ENCODE measurements around the gene VPS13D.

Gene VPS13D

DNA sequence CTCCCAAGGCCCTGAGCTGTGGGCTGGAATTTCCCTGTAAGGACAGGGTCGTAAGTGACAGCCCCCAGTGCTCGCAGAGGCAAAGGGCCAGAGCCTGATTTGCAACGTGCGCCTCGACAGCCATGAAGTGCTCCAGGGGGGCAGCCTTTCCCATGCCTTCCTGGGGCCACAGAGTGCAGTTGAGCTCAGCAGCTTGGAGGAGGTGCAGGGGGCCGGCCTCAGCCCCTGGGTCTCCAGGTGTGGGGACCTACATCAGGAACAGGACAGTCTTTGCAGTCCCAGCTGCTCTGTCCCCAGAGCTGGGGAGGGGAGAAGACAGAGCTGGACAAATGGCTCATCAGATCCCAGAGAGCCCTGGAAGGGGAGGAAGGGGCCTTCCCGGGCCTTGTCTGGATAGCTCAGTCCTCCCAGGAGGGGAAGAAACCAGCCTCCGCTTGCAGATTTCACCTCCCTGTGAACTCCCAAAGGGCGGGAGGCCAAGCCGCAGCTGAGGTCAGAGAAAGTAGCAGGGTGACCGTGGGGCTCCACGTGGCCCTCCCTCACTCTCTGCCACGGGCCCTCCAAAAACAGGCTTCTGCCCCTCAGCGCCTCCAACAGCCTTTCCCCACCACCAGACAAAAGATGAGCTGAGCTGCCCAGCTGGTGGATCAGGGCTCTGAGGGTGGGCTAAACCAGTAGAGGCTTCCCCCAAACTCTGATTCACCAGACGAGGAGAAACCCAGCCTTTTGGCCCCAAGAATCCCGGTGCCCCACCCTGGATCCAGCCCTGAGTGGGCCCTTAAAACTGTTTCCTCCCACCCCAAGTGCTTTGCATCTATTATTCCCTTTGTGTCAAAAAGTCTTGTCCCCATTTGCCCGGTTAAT, 311.7 kb downstream of the VPS13D start:
- Histone ChIP-seq H3K27me3 (peaks cover 15% of the 10 kb centered on the region), H3K36me3 (no peaks in the 10 kb centered on the region), H3K4me1 (ENCODE audit: control insufficient read depth in 1 of 2, insufficient read depth in 1 of 2, low read depth in 1 of 2, low read length in 1 of 2) (no peaks in the 10 kb centered on the region), H3K4me3 (ENCODE audit: low read depth in 1 of 2, low read length in 1 of 2) (no peak overlapping the region), H3K9me3 (no peaks in the 10 kb centered on the region), H3K27ac (no peak overlapping the region)
- TF ChIP-seq, protein P1, sequence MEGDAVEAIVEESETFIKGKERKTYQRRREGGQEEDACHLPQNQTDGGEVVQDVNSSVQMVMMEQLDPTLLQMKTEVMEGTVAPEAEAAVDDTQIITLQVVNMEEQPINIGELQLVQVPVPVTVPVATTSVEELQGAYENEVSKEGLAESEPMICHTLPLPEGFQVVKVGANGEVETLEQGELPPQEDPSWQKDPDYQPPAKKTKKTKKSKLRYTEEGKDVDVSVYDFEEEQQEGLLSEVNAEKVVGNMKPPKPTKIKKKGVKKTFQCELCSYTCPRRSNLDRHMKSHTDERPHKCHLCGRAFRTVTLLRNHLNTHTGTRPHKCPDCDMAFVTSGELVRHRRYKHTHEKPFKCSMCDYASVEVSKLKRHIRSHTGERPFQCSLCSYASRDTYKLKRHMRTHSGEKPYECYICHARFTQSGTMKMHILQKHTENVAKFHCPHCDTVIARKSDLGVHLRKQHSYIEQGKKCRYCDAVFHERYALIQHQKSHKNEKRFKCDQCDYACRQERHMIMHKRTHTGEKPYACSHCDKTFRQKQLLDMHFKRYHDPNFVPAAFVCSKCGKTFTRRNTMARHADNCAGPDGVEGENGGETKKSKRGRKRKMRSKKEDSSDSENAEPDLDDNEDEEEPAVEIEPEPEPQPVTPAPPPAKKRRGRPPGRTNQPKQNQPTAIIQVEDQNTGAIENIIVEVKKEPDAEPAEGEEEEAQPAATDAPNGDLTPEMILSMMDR (IDR thresholded peaks at IDR 0.05) = no peak

DNA sequence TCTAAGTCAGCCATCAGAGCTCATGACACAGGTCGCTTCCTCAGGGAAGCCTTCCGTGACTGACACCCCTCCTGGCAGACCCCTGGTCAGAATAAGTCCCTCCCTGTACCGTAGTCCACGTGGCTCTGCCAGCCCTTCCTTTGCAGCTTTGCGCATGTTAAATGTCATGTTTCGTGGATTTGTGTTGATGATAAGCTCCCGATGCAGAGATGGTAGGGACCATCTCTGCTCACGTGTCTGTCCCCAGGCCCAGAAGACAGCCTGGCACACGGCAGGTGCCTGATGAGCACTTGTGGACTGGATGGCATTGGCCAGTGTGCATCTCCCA, 312.3 kb downstream of the VPS13D start:
- Histone ChIP-seq H3K27me3 (peaks cover 15% of the 10 kb centered on the region), H3K27ac (no peak overlapping the region), H3K4me1 (ENCODE audit: control insufficient read depth in 1 of 2, insufficient read depth in 1 of 2, low read depth in 1 of 2, low read length in 1 of 2) (no peaks in the 10 kb centered on the region), H3K9me3 (no peaks in the 10 kb centered on the region), H3K4me3 (ENCODE audit: low read depth in 1 of 2, low read length in 1 of 2) (no peak overlapping the region), H3K36me3 (no peaks in the 10 kb centered on the region)
- TF ChIP-seq, protein P1 (IDR thresholded peaks at IDR 0.05) = no peak

DNA sequence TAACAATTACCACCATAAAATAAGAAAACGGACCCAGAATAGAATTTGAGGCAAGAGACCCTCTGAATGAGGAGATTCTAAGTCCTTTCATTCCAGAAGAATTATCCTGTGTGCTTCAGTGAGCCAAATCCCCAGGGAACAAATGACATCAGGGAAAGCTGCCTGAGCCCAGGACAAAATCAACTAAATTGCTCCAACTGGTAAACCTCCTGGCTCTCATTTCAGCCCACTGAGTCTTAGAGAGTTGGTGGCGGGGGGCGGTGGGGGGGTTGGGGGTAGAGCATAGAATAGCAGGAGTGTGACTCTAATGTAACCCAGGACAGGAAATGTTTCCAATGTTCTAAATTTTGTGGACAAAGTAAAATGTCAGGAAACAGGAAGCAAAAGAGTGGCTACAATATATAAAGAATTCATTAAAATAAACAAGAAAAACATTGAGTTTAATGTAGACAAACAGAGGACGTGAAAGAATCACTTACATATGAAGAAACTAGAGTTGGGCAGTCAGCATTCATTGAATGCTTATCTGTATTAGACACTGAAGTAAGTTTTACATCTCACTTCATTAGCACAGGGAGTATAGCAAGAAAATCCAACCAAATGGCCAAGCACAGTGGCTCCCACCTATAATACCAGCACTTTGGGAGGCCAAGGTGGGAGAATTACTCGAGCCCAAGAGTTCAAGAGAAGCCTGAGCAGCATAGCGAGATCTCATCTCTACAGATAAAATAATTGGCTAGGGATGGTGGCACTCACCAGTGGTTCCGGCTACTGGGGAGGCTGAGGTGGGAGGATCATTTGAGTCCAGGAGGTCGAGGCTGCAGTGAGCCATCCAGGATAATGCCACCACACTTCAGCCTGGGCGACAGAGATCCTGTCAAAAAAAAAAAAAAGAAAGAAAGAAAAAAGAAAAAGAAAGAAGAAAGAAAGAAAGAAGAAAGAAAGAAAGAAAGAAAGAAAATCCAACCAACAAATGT, 313.1 kb downstream of the VPS13D start:
- no peaks in the 10 kb centered on the region for H3K4me1 ChIP-seq (ENCODE audit: control insufficient read depth in 1 of 2, insufficient read depth in 1 of 2, low read depth in 1 of 2, low read length in 1 of 2)
- H3K9me3 ChIP-seq = no peaks in the 10 kb centered on the region
- peaks cover 15% of the 10 kb centered on the region for H3K27me3 ChIP-seq
- no peak overlapping the region for H3K4me3 ChIP-seq (ENCODE audit: low read depth in 1 of 2, low read length in 1 of 2)
- no peak overlapping the region for H3K27ac ChIP-seq
- no peaks in the 10 kb centered on the region for H3K36me3 ChIP-seq
- TF ChIP-seq, protein P1 (IDR thresholded peaks at IDR 0.05) = no peak

DNA sequence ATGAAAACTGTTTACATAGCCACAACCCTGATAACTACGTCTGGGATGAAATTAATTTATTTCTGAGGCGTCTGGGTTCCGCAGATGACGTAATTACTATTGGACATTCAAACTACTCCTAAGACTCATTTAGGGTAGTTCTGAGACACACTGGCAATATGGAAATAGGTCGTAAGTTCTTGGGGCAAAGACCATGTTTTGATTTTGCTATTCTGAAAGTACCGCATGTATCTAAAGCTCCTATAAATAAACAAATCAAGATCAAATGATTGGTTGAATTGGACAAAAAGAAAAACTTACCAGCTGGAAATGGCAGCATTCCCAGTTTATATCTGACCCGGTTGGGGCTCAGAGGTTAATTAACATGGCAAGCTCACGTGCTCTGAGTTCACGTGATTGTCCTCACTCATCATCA, 313.9 kb downstream of the VPS13D start:
- Histone ChIP-seq H3K27ac (no peak overlapping the region), H3K36me3 (no peaks in the 10 kb centered on the region), H3K4me3 (ENCODE audit: low read depth in 1 of 2, low read length in 1 of 2) (no peak overlapping the region), H3K4me1 (ENCODE audit: control insufficient read depth in 1 of 2, insufficient read depth in 1 of 2, low read depth in 1 of 2, low read length in 1 of 2) (no peaks in the 10 kb centered on the region), H3K27me3 (peaks cover 15% of the 10 kb centered on the region), H3K9me3 (no peaks in the 10 kb centered on the region)
- TF ChIP-seq, protein P1 (IDR thresholded peaks at IDR 0.05) = no peak

DNA sequence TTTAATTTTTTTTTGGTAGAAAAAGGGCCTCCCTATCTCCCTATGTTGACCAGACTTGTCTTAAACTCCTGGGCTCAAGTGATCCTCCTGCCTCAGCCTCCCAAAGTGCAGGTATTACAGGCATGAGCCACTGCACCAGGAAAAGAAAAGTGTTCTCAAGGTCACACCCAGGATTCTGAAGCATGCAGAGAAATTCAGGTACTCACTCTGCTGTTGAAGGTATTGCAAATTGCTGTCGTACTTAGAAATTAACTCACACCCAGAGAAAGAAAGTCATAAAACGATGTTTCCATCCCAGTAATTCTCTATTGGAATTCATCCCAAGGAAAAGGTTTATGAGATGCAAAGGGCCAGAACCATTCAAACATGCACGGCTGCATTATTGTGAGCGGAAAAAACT, 314.5 kb downstream of the VPS13D start:
- Histone ChIP-seq H3K27me3 (peaks cover 14% of the 10 kb centered on the region), H3K4me3 (ENCODE audit: low read depth in 1 of 2, low read length in 1 of 2) (no peak overlapping the region), H3K9me3 (no peaks in the 10 kb centered on the region), H3K4me1 (ENCODE audit: control insufficient read depth in 1 of 2, insufficient read depth in 1 of 2, low read depth in 1 of 2, low read length in 1 of 2) (no peaks in the 10 kb centered on the region), H3K27ac (no peak overlapping the region), H3K36me3 (no peaks in the 10 kb centered on the region)
- TF ChIP-seq, protein P1 (IDR thresholded peaks at IDR 0.05) = no peak
